K562 (cell line): ENCODE measurements around the gene KIF23. TPM values are rescaled to one million over a fixed set of nuclear protein-coding genes. Genes with fewer than 3 reads are reported as not detected.
A peak's percentile ranks its signal among the peaks of the same experiment; 100 is the strongest.

Experiments
- BACH1 ChIP-seq: fragments of 200-800 bp; sonication (Bioruptor generic); IDR thresholded peaks from 2 replicates; pipeline ENCODE4 v1.6.1; 2016; ENCODE audit warnings: missing genetic modification characterization, missing compliant biosample characterization
- FOXJ3 ChIP-seq: sonication (generic); formaldehyde crosslinking; IDR thresholded peaks from 2 replicates; pipeline ENCODE4 v1.4.0; 2020; ENCODE audit warnings: mild to moderate bottlenecking, missing genetic modification reagents
- HMG20B ChIP-seq: fragments of 250-450 bp; sonication (Bioruptor Pico); IDR thresholded peaks from 2 replicates; pipeline ENCODE4 v1.5.0; 2021; ENCODE audit warnings: mild to moderate bottlenecking
- HMGN3 ChIP-seq: IDR thresholded peaks from 2 replicates; pipeline ENCODE4 v1.6.1; 2011; ENCODE audit warnings: borderline replicate concordance, low read depth, mild to moderate bottlenecking, mixed read lengths, low read length; ENCODE audit not compliant: insufficient read length; ENCODE audit errors: extremely low read depth
- KDM4B ChIP-seq, 2 experiments: fragments of 450-650 bp in 1 of 2; sonication (generic) in 1 of 2; IDR thresholded peaks; 2 replicates each; pipeline ENCODE4 v1.6.1; 2016 to 2017; ENCODE audit warnings: borderline replicate concordance in 2 of 2, antibody characterized with exemption in 1 of 2, low read depth in 1 of 2, mild to moderate bottlenecking in 1 of 2
- MEIS2 ChIP-seq: fragments of 450-650 bp; IDR thresholded peaks from 2 replicates; pipeline ENCODE4 v1.6.1; 2014; ENCODE audit warnings: mild to moderate bottlenecking; ENCODE audit not compliant: partially characterized antibody
- POLR2A ChIP-seq: fragments of 450-650 bp; conservative IDR thresholded peaks from 2 replicates; pipeline ENCODE4 v1.6.1; 2016
- POLR2G ChIP-seq: fragments of 200-400 bp; formaldehyde crosslinking; IDR thresholded peaks from 2 replicates; pipeline ENCODE4 v1.6.1; 2017; ENCODE audit warnings: low read depth, mild to moderate bottlenecking, antibody characterized with exemption, low read length, moderate library complexity
- RBM22 ChIP-seq: fragments of 200-400 bp; formaldehyde crosslinking; IDR thresholded peaks from 2 replicates; pipeline ENCODE4 v1.6.1; 2018; ENCODE audit warnings: low read length, low read depth; ENCODE audit not compliant: poor library complexity, severe bottlenecking
- SIN3B ChIP-seq: fragments of 450-650 bp; IDR thresholded peaks from 2 replicates; pipeline ENCODE4 v1.6.1; 2017; ENCODE audit warnings: low read depth, mild to moderate bottlenecking, moderate library complexity
- YBX1 ChIP-seq: fragments of 450-650 bp; IDR thresholded peaks from 2 replicates; pipeline ENCODE4 v1.7.1; 2016; ENCODE audit warnings: mild to moderate bottlenecking
- ZBTB17 ChIP-seq: fragments of 450-650 bp; formaldehyde crosslinking; IDR thresholded peaks from 2 replicates; pipeline ENCODE4 v1.4.0; 2020; ENCODE audit warnings: mild to moderate bottlenecking
- ZFP36 ChIP-seq: fragments of 150-350 bp; IDR thresholded peaks from 2 replicates; pipeline ENCODE4 v1.6.1; 2018; ENCODE audit warnings: low read length, low read depth; ENCODE audit not compliant: partially characterized antibody
- polyA plus RNA-seq, 8 experiments: library from polyadenylated mRNA; depleted of rRNA in 4 of 8; stranded (reverse) in 5 of 8; unstranded in 3 of 8; fragments of >200 nt; fragmentation: Nextera tagmentation in 2 of 8; fragmentation: Illumina TruSeq in 1 of 8; extraction: Ambion mirVana in 2 of 8; extraction: Trizol in 1 of 8; gene quantifications; 2 replicates each; pipeline versions ENCODE4 v1.2.1 to v1.2.3, GENCODE V29; 2011 to 2014; ENCODE audit warnings: inconsistent platforms in 1 of 8, missing spikeins in 1 of 8
- total RNA-seq, 7 experiments: library from RNA; depleted of rRNA in 6 of 7; stranded (reverse); fragments of >200 nt in 6 of 7; fragmentation: Illumina TruSeq in 2 of 7; extraction: Trizol in 2 of 7; gene quantifications; 2 replicates each; pipeline versions ENCODE4 v1.2.1 to v1.2.3, GENCODE V29; 2011 to 2021; ENCODE audit warnings: low replicate concordance in 1 of 7
- TF ChIP-seq, protein P1 (sequence below): fragments of 250-450 bp; sonication (Bioruptor Pico); IDR thresholded peaks from 2 replicates; pipeline ENCODE4 v1.4.0; 2020; ENCODE audit warnings: mild to moderate bottlenecking, moderate library complexity
- TF ChIP-seq, protein P2 (sequence below): fragments of 250-450 bp; sonication (Bioruptor Pico); IDR thresholded peaks from 2 replicates; pipeline ENCODE4 v1.5.0; 2020; ENCODE audit warnings: mild to moderate bottlenecking, borderline replicate concordance
- TF ChIP-seq, protein P3 (sequence below), 2 experiments: fragments of 450-650 bp in 1 of 2; sonication (generic) in 1 of 2; formaldehyde crosslinking in 1 of 2; IDR thresholded peaks; 2 replicates each; pipeline versions ENCODE4 v1.7.1 to v1.9.0; 2016 to 2022; ENCODE audit warnings: inconsistent platforms in 1 of 2, mild to moderate bottlenecking in 1 of 2, missing genetic modification reagents in 1 of 2

The KIF23 gene
- total and polyA plus RNA-seq, 9 of the 15 experiments (the other 6 are each of a cell fraction or from before 2014, with no cell fraction given): 29.4 to 58.2 (median 41.9) TPM

DNA sequence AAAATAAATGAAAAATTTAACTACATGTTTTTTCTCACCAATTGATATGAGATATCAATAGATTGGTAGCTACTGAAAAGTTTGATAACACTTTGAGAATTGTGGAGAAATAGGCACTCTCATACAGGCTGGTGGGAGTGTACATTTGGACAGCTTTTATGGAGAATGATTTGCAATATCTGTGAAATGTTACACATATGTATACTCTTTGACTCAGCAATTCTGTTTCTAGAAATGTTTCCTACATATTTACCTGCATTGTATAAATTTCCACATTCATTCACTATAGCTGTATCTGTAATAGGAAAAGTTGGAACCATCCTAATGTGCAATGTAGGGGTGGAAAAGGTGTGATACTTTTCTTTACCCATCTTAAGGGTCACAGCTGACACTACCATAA lies 1.9 kb upstream of the KIF23 start (continued):
- TF ChIP-seq, protein P1, sequence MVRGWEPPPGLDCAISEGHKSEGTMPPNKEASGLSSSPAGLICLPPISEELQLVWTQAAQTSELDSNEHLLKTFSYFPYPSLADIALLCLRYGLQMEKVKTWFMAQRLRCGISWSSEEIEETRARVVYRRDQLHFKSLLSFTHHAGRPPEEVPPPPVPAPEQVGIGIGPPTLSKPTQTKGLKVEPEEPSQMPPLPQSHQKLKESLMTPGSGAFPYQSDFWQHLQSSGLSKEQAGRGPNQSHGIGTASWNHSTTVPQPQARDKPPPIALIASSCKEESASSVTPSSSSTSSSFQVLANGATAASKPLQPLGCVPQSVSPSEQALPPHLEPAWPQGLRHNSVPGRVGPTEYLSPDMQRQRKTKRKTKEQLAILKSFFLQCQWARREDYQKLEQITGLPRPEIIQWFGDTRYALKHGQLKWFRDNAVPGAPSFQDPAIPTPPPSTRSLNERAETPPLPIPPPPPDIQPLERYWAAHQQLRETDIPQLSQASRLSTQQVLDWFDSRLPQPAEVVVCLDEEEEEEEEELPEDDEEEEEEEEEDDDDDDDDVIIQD (CRISPR knock-in tag): no peak
- TF ChIP-seq, protein P2, sequence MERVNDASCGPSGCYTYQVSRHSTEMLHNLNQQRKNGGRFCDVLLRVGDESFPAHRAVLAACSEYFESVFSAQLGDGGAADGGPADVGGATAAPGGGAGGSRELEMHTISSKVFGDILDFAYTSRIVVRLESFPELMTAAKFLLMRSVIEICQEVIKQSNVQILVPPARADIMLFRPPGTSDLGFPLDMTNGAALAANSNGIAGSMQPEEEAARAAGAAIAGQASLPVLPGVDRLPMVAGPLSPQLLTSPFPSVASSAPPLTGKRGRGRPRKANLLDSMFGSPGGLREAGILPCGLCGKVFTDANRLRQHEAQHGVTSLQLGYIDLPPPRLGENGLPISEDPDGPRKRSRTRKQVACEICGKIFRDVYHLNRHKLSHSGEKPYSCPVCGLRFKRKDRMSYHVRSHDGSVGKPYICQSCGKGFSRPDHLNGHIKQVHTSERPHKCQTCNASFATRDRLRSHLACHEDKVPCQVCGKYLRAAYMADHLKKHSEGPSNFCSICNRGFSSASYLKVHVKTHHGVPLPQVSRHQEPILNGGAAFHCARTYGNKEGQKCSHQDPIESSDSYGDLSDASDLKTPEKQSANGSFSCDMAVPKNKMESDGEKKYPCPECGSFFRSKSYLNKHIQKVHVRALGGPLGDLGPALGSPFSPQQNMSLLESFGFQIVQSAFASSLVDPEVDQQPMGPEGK (CRISPR knock-in tag): no peak
- TF ChIP-seq ZBTB17 (CRISPR knock-in tag) (no peak), MEIS2 (peak; percentile 26), RBM22 (no peak), HMG20B (no peak), SIN3B (no peak), BACH1 (tag) (0 out of 2 replicates have a peak, but pooled peaks have one; percentile 33), KDM4B (IDR thresholded peaks at IDR 0.05; ENCODE audit: borderline replicate concordance in 2 of 2, low read depth in 1 of 2) (no peak), YBX1 (no peak), HMGN3 (no peak), POLR2A (no peak), POLR2G (no peak), ZFP36 (no peak), FOXJ3 (CRISPR knock-in tag) (no peak)
- TF ChIP-seq, protein P3, sequence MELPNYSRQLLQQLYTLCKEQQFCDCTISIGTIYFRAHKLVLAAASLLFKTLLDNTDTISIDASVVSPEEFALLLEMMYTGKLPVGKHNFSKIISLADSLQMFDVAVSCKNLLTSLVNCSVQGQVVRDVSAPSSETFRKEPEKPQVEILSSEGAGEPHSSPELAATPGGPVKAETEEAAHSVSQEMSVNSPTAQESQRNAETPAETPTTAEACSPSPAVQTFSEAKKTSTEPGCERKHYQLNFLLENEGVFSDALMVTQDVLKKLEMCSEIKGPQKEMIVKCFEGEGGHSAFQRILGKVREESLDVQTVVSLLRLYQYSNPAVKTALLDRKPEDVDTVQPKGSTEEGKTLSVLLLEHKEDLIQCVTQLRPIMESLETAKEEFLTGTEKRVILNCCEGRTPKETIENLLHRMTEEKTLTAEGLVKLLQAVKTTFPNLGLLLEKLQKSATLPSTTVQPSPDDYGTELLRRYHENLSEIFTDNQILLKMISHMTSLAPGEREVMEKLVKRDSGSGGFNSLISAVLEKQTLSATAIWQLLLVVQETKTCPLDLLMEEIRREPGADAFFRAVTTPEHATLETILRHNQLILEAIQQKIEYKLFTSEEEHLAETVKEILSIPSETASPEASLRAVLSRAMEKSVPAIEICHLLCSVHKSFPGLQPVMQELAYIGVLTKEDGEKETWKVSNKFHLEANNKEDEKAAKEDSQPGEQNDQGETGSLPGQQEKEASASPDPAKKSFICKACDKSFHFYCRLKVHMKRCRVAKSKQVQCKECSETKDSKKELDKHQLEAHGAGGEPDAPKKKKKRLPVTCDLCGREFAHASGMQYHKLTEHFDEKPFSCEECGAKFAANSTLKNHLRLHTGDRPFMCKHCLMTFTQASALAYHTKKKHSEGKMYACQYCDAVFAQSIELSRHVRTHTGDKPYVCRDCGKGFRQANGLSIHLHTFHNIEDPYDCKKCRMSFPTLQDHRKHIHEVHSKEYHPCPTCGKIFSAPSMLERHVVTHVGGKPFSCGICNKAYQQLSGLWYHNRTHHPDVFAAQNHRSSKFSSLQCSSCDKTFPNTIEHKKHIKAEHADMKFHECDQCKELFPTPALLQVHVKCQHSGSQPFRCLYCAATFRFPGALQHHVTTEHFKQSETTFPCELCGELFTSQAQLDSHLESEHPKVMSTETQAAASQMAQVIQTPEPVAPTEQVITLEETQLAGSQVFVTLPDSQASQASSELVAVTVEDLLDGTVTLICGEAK (IDR thresholded peaks at IDR 0.05): no peak
- TF ChIP-seq, protein P3 (CRISPR knock-in tag; IDR thresholded peaks at IDR 0.05): no peak
